Measurements from ENCODE around the gene DENND1B.

DENND1B gene

GRCh38 chr1:197683280-197683679, 92.0 kb downstream of the DENND1B start:
- no peak for FAIRE-seq

GRCh38 chr1:197680311-197680710, 95.0 kb downstream of the DENND1B start:
- peak; percentile 10 for FAIRE-seq

- no peak for FAIRE-seq
These were observed 97.5 kb downstream of the DENND1B start for GRCh38 chr1:197677752-197678295.

GRCh38 chr1:197677313-197677712, 98.0 kb downstream of the DENND1B start:
- FAIRE-seq: no peak

- FAIRE-seq: no peak
These were observed 99.6 kb downstream of the DENND1B start for GRCh38 chr1:197675583-197676208.

GRCh38 chr1:197674286-197674685, 101.0 kb downstream of the DENND1B start:
- no peak for FAIRE-seq

- no peak for FAIRE-seq
These were observed 102.0 kb downstream of the DENND1B start for GRCh38 chr1:197673292-197673691.

GRCh38 chr1:197672347-197672746, 102.9 kb downstream of the DENND1B start:
- FAIRE-seq: no peak

GRCh38 chr1:197671920-197672319, 103.4 kb downstream of the DENND1B start:
- no peak for FAIRE-seq

- no peak for FAIRE-seq
These were observed 104.1 kb downstream of the DENND1B start for GRCh38 chr1:197671140-197671539.

- FAIRE-seq: no peak
These were observed 108.5 kb downstream of the DENND1B start for GRCh38 chr1:197666769-197667285.

GRCh38 chr1:197664391-197664790, 110.9 kb downstream of the DENND1B start:
- no peak for FAIRE-seq

- no peak for FAIRE-seq
These were observed 111.9 kb downstream of the DENND1B start for GRCh38 chr1:197663162-197663953.

GRCh38 chr1:197660389-197660788, 114.9 kb downstream of the DENND1B start:
- no peak for FAIRE-seq

- peak; percentile 82 for FAIRE-seq
These were observed 116.1 kb downstream of the DENND1B start for GRCh38 chr1:197659171-197659570.

- FAIRE-seq: no peak
These were observed 126.1 kb downstream of the DENND1B start for GRCh38 chr1:197649188-197649587.

- no peak for FAIRE-seq
These were observed 137.0 kb downstream of the DENND1B start for GRCh38 chr1:197638316-197638715.

GRCh38 chr1:197637406-197637805, 137.9 kb downstream of the DENND1B start:
- FAIRE-seq: no peak

- FAIRE-seq: no peak
These were observed 141.7 kb downstream of the DENND1B start for GRCh38 chr1:197633447-197634078.

- no peak for FAIRE-seq
These were observed 142.6 kb downstream of the DENND1B start for GRCh38 chr1:197632651-197633050.

GRCh38 chr1:197632005-197632404, 143.3 kb downstream of the DENND1B start:
- no peak for FAIRE-seq

- FAIRE-seq: no peak
These were observed 152.9 kb downstream of the DENND1B start for GRCh38 chr1:197622371-197622770.

GRCh38 chr1:197621761-197622160, 153.5 kb downstream of the DENND1B start:
- no peak for FAIRE-seq

Data from colon (tissue), 2 donors.